NB4 (cell line): Measurements from ENCODE around the gene TNS4.

Experiments used
- DNase-seq: peaks from one replicate; pipeline ENCODE4 v3.0.0; 2010; ENCODE audit warnings: low read depth
- H3K4me3 ChIP-seq: one replicate; pipeline ENCODE4 v1.5.1; 2011; ENCODE audit warnings: mild to moderate bottlenecking, low read depth, low read length, moderate library complexity
- CTCF ChIP-seq: IDR thresholded peaks from one replicate; pipeline ENCODE4 v1.5.1; 2012; ENCODE audit warnings: low read depth, low read length
- MYC ChIP-seq: IDR thresholded peaks from 2 replicates; pipeline ENCODE4 v1.6.1; 2011; ENCODE audit warnings: low read depth, low read length
- POLR2A ChIP-seq: IDR thresholded peaks from 2 replicates; pipeline ENCODE4 v1.6.1; 2011; ENCODE audit warnings: mild to moderate bottlenecking; ENCODE audit not compliant: insufficient read length; ENCODE audit errors: extremely low read depth
- TF ChIP-seq, protein P1 (sequence below): IDR thresholded peaks from 2 replicates; pipeline ENCODE4 v1.6.1; 2011; ENCODE audit warnings: low read depth, low read length

TNS4 gene

DNA sequence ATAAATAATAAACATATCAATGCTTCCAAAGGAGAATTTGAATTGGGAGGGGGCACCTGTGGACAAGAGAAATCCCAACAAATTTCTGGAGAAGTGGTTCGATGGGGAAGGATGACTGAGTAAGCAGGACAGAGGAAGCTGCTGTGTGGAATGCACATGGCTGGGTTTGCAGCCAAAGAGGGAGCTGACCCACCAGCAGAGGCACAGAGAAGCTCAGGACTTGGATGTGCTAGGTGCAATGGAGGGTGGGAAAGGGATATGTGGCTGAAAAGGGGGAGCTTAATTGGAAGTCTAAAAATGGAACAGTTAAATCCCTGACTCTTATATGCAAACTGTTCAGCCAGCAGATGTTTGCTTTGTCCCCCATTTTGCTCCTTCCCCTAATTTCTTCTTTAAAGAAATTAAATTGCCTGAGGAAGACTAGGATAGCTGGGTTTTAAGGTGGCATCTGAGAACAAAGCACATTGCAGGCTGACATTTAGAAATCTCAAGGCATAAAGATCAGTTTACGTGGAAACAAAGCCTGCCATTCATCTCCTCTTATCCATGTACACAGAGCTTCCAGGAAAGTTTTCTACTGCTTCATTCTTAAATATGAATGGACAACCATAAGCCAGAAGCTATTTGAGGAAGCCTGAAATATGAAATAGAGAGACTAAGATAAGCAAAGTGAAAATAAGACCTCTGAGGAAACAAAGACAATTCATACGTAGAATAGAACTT lies 23.0 kb upstream of the TNS4 start:
- TF ChIP-seq, protein P1, sequence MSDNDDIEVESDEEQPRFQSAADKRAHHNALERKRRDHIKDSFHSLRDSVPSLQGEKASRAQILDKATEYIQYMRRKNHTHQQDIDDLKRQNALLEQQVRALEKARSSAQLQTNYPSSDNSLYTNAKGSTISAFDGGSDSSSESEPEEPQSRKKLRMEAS, result no peak
- TF ChIP-seq CTCF (no peak), POLR2A (no peak), MYC (no peak)
- H3K4me3 ChIP-seq, result no peak overlapping the region
- DNase-seq, result no peak

- DNase-seq, result no peak
- no peak overlapping the region for H3K4me3 ChIP-seq
- TF ChIP-seq POLR2A (no peak), MYC (no peak), CTCF (no peak)
- TF ChIP-seq, protein P1, result no peak
Observed at GRCh38 chr17:40522961-40523310, 21.5 kb upstream of the TNS4 start.

DNA sequence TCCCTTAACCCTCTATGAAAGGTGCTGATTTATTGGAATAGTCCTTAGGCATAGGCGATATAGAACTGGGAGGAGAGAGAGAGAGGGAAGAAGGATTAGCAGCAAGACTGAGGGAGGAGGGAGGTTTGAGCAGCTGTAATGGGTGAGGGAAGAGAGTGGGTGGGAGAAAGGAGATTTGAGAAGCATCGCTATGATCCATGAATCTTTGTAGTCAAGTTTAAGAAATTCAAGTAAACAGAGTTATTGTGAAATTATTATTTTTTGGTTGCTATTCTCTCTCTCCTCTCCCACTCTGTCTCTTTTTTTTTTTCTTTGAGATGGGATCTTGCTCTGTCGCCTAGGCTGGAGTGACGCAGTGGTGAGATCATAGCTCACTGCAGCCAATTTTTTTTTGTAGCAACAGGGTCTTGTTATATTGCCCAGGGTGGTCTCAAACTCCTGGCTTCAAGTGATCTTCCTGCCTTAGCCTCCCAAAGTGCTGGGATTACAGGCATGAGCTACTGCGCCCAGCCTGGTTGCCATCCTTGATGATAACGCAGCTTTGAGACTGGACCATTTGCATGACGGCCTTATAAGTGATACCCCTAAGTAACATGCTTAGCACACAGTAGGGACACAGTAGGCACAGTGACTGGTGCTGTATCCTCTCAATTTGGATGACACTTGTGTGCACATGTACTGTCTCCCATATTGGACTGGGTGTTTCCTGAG lies 21.0 kb upstream of the TNS4 start:
- TF ChIP-seq CTCF, result no peak
- DNase-seq, result no peak
- no peak overlapping the region for H3K4me3 ChIP-seq

DNA sequence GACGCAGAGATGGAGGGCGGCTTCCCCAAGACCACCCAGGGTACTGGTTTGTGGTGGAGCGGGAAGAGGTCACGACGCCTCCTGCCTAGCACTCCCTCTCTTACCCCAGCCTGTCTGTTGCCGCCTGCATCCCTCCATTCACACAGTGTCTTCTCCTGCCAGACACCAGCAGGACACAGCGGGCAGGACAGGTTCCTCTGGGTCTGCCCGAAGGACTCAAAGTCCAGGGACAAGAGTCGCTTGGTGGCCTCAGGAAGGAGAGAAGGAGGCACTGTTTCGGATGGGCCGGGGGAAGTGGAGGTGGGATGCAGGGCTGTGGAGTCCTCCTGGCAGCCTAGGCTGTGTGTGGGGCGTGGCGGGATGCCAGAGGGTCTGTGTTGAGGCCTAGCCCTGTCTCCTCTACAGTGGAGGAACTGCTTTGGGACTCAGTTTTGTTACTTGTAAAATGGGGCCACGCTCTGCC lies 19.6 kb upstream of the TNS4 start:
- DNase-seq, result no peak
- H3K4me3 ChIP-seq, result no peak overlapping the region
- TF ChIP-seq, protein P1, result no peak
- no peak for TF ChIP-seq CTCF
- TF ChIP-seq MYC, result no peak
- TF ChIP-seq POLR2A, result no peak

GRCh38 chr17:40519089-40519775 lies 17.8 kb upstream of the TNS4 start:
- TF ChIP-seq CTCF, result no peak
- H3K4me3 ChIP-seq, result no peak overlapping the region
- DNase-seq, result no peak
